DND-41 (cell line): ENCODE measurements around the gene NHLRC4.

Source experiments
- ATAC-seq: fragments of 200-7000 bp; cut with Tn5 transposase; 3 replicates; pipeline ENCODE4 v1.9.1; 2021; ENCODE audit warnings: low read depth; ENCODE audit not compliant: insufficient read depth
- DNase-seq: peaks from one replicate; pipeline ENCODE4 v3.0.0-alpha.2; 2020
- H2AFZ ChIP-seq: 2 replicates; pipeline ENCODE4 v1.6.0; 2012; ENCODE audit warnings: low read depth, low read length
- H3K27ac ChIP-seq: 2 replicates; pipeline ENCODE4 v1.5.1; 2012; ENCODE audit warnings: low read length, inconsistent platforms
- H3K27me3 ChIP-seq: fragments of 200-600 bp; sonication (generic); 2 replicates; pipeline ENCODE4 v1.6.0; 2012; ENCODE audit warnings: low read length, mild to moderate bottlenecking, inconsistent platforms; ENCODE audit not compliant: insufficient read depth, poor library complexity
- H3K36me3 ChIP-seq: 2 replicates; pipeline ENCODE4 v1.5.1; 2012; ENCODE audit warnings: low read length, inconsistent platforms; ENCODE audit not compliant: insufficient read depth
- H3K4me1 ChIP-seq: 2 replicates; pipeline ENCODE4 v1.5.1; 2012; ENCODE audit warnings: mild to moderate bottlenecking, low read length; ENCODE audit not compliant: insufficient read depth
- H3K4me2 ChIP-seq: 2 replicates; pipeline ENCODE4 v1.6.0; 2012; ENCODE audit warnings: mild to moderate bottlenecking, moderate library complexity, low read length, inconsistent platforms; ENCODE audit not compliant: insufficient read depth
- H3K4me3 ChIP-seq, 2 experiments: fragments of 200-600 bp in 1 of 2; shearing (Covaris generic) in 1 of 2; 2 replicates each; pipeline ENCODE4 v1.5.1; 2012 to 2016; ENCODE audit warnings: inconsistent platforms in 2 of 2, low read length in 2 of 2, mild to moderate bottlenecking in 2 of 2, low read depth in 1 of 2, moderate library complexity in 1 of 2
- H3K79me2 ChIP-seq: 2 replicates; pipeline ENCODE4 v1.6.0; 2012; ENCODE audit warnings: low read length, inconsistent platforms; ENCODE audit not compliant: insufficient read depth
- H3K9ac ChIP-seq: 2 replicates; pipeline ENCODE4 v1.6.0; 2012; ENCODE audit warnings: low read depth, mild to moderate bottlenecking, inconsistent platforms, low read length, moderate library complexity
- H3K9me3 ChIP-seq: 2 replicates; pipeline ENCODE4 v1.5.1; 2012; ENCODE audit warnings: low read length, moderate library complexity, mild to moderate bottlenecking, inconsistent platforms; ENCODE audit not compliant: insufficient read depth, severe bottlenecking
- H4K20me1 ChIP-seq: 2 replicates; pipeline ENCODE4 v1.6.0; 2012; ENCODE audit warnings: low read length; ENCODE audit not compliant: insufficient read depth
- CTCF ChIP-seq: IDR thresholded peaks from 2 replicates; pipeline ENCODE4 v1.5.1; 2012; ENCODE audit warnings: borderline replicate concordance, low read length, moderate library complexity, mild to moderate bottlenecking; ENCODE audit not compliant: poor library complexity, severe bottlenecking; ENCODE audit errors: extremely low read depth
- EZH2 ChIP-seq: IDR thresholded peaks from 3 replicates; pipeline ENCODE4 v1.6.1; 2012; ENCODE audit warnings: borderline replicate concordance, low read depth, mild to moderate bottlenecking, moderate library complexity, low read length, inconsistent platforms; ENCODE audit not compliant: severe bottlenecking

NHLRC4 gene

GRCh38 chr16:530111-530817, 36.5 kb upstream of the NHLRC4 start:
- Histone ChIP-seq H3K79me2 (peaks cover 91% of the 10 kb centered on the region), H4K20me1 (peaks cover 71% of the 10 kb centered on the region), H3K36me3 (peaks cover 31% of the 10 kb centered on the region), H3K9me3 (no peaks in the 10 kb centered on the region), H3K4me1 (peaks cover 35% of the 10 kb centered on the region), H3K4me3 (no peak overlapping the region; a peak in 1 of 4 replicates), H2AFZ (no peak overlapping the region), H3K4me2 (peak overlapping the region; percentile 94; the same call in 1 of the 2 replicates), H3K9ac (peak overlapping the region; percentile 81; the same call in 1 of the 2 replicates), H3K27me3 (no peaks in the 10 kb centered on the region), H3K27ac (no peak overlapping the region)
- ATAC-seq: no peak
- no peak for DNase-seq
- no peak for TF ChIP-seq EZH2
- no peak for TF ChIP-seq CTCF

- ATAC-seq (no peak), DNase-seq (no peak)
- peaks cover 91% of the 10 kb centered on the region for H3K79me2 ChIP-seq
- no peak overlapping the region for H3K9ac ChIP-seq
- no peaks in the 10 kb centered on the region for H3K27me3 ChIP-seq
- H3K4me3 ChIP-seq: no peak overlapping the region
- no peak overlapping the region for H3K4me2 ChIP-seq
- TF ChIP-seq CTCF: no peak
- TF ChIP-seq EZH2: no peak
- H2AFZ ChIP-seq: no peak overlapping the region
- peaks cover 22% of the 10 kb centered on the region for H3K4me1 ChIP-seq
- H3K27ac ChIP-seq: no peak overlapping the region
- H3K36me3 ChIP-seq: peaks cover 40% of the 10 kb centered on the region
- H4K20me1 ChIP-seq: peaks cover 72% of the 10 kb centered on the region
- no peaks in the 10 kb centered on the region for H3K9me3 ChIP-seq
These were observed 35.2 kb upstream of the NHLRC4 start for GRCh38 chr16:531494-532125.

- no peaks in the 10 kb centered on the region for H3K27me3 ChIP-seq
- H3K27ac ChIP-seq: no peak overlapping the region
- H4K20me1 ChIP-seq: peaks cover 88% of the 10 kb centered on the region
- H3K9ac ChIP-seq: no peak overlapping the region
- no peak overlapping the region for H2AFZ ChIP-seq
- DNase-seq: no peak
- H3K79me2 ChIP-seq: peaks cover 95% of the 10 kb centered on the region
- H3K4me3 ChIP-seq: no peak overlapping the region
- peaks cover 56% of the 10 kb centered on the region for H3K36me3 ChIP-seq
- ATAC-seq: no peak
- TF ChIP-seq CTCF (no peak), EZH2 (no peak)
- no peak overlapping the region for H3K4me2 ChIP-seq
- H3K4me1 ChIP-seq: peaks cover 20% of the 10 kb centered on the region
- no peaks in the 10 kb centered on the region for H3K9me3 ChIP-seq
These were observed 33.2 kb upstream of the NHLRC4 start for GRCh38 chr16:533391-534123.
